ENCODE measurements around the gene DENND6B. TPM values are rescaled to one million over a fixed set of nuclear protein-coding genes. Genes with fewer than 3 reads are reported as not detected.

Gene DENND6B
- total and polyA plus RNA-seq, 2 donors (not counting 3 experiments of a cell fraction or from before 2014, with no cell fraction given): 4.1 to 5.9 TPM

- intact Hi-C loops (cut with micrococcal nuclease) (no loop called here), dilution Hi-C loops (cut with MboI; ENCODE audit: extremely low pct_ligation_motif_present, low sequenced_read_pairs) (no loop called here)
- no peaks in the 10 kb centered on the region for H3K9me1 ChIP-seq (replicated peaks; ENCODE audit: control insufficient read depth, extremely low read depth, insufficient read depth, low read length)
- no peak overlapping the region for H3K4me2 ChIP-seq (ENCODE audit: insufficient read depth, low read length)
- peaks cover 21% of the 10 kb centered on the region for H3K4me1 ChIP-seq (ENCODE audit: control insufficient read depth, extremely low read depth, insufficient read depth, low read length)
- peaks cover 2% of the 10 kb centered on the region for H3K79me2 ChIP-seq (ENCODE audit: control insufficient read depth, insufficient read depth, low read length)
- no peaks in the 10 kb centered on the region for H4K20me1 ChIP-seq (replicated peaks; ENCODE audit: control insufficient read depth, extremely low read depth, insufficient read depth, low read length)
- H3K36me3 ChIP-seq (ENCODE audit: control insufficient read depth in 2 of 2, extremely low read depth in 1 of 2, insufficient read depth in 2 of 2, low read length in 2 of 2): no peaks in the 10 kb centered on the region
- ChIA-PET CTCF (no interaction called here), POLR2A (no interaction called here)
- no peak overlapping the region for H3K9ac ChIP-seq (replicated peaks; ENCODE audit: extremely low read depth, insufficient read depth, low read length)
- no peak overlapping the region for H3K4me3 ChIP-seq (replicated peaks in 1 of 3; ENCODE audit: insufficient read depth in 1 of 3, low read depth in 1 of 3, low read length in 3 of 3)
- H3K9me3 ChIP-seq (replicated peaks; ENCODE audit: control insufficient read depth, insufficient read depth, low read length): no peaks in the 10 kb centered on the region
- no peak overlapping the region for H3K27ac ChIP-seq (ENCODE audit: insufficient read depth, low read depth, low read length)
- FAIRE-seq (no peak), DNase-seq (ENCODE audit: low read depth, low spot score) (no peak)
- no peaks in the 10 kb centered on the region for H3K27me3 ChIP-seq (ENCODE audit: control insufficient read depth in 2 of 2, insufficient read depth in 2 of 2, low read length in 2 of 2)
- BruUV-seq (replicated peaks): no TSS peak
- H2AFZ ChIP-seq (ENCODE audit: low read depth, low read length): no peak overlapping the region
- TF ChIP-seq POLR2A (IDR thresholded peaks at IDR 0.05; ENCODE audit: low read depth, low read length) (no peak), EZH2 (IDR thresholded peaks at IDR 0.05; ENCODE audit: borderline replicate concordance, low read depth, low read length, severe bottlenecking) (no peak), FOS (IDR thresholded peaks at IDR 0.05; ENCODE audit: borderline replicate concordance, insufficient read depth, low read length) (no peak), CTCF (IDR thresholded peaks at IDR 0.05; ENCODE audit: extremely low read depth in 1 of 2, insufficient read depth in 1 of 2, low read depth in 1 of 2, low read length in 2 of 2) (no peak), MAX (IDR thresholded peaks at IDR 0.05; ENCODE audit: insufficient read depth, insufficient read length) (no peak), JUN (IDR thresholded peaks at IDR 0.05; ENCODE audit: borderline replicate concordance, insufficient read depth, insufficient read length, low read depth) (no peak), GATA2 (IDR thresholded peaks at IDR 0.05; ENCODE audit: insufficient read depth, insufficient read length, low read depth, low read length) (no peak), MYC (IDR thresholded peaks at IDR 0.05; ENCODE audit: low read depth, low read length) (no peak), POLR2AphosphoS5 (IDR thresholded peaks at IDR 0.05; ENCODE audit: insufficient read depth, low read depth, low read length) (no peak)
These were observed 15.0 kb downstream of the DENND6B start for GRCh38 chr22:50311606-50312351.

Measured in endothelial cell of umbilical vein (primary cell).